Colonic mucosa (tissue), 4 donors: ENCODE measurements around the gene ZNF592. TPM values are rescaled to one million over a fixed set of nuclear protein-coding genes. Genes with fewer than 3 reads are reported as not detected.
"Not testable (repeated sequence)": the region's sequence is repeated elsewhere in the genome, so short reads cannot be mapped to it uniquely, and the experiment has no call there.

ENCODE experiments used
- DNase-seq: peaks from one replicate; pipeline ENCODE4 v3.0.0-alpha.2; 2020
- H3K27ac ChIP-seq: fragments of 200-600 bp; one replicate; pipeline ENCODE4 v1.8.0; 2021
- H3K27me3 ChIP-seq: fragments of 200-600 bp; one replicate; pipeline ENCODE4 v1.8.0; 2021
- H3K36me3 ChIP-seq: fragments of 200-600 bp; one replicate; pipeline ENCODE4 v1.8.0; 2021
- H3K4me1 ChIP-seq: fragments of 200-600 bp; one replicate; pipeline ENCODE4 v1.8.0; 2021; ENCODE audit warnings: mild to moderate bottlenecking
- H3K4me3 ChIP-seq: fragments of 200-600 bp; one replicate; pipeline ENCODE4 v1.8.0; 2021
- H3K9ac ChIP-seq, 2 donors: one replicate each; pipeline ENCODE4 v1.7.0; 2013; ENCODE audit warnings: control low read depth in 2 of 2, low read depth in 2 of 2, low read length in 2 of 2
- H3K9me3 ChIP-seq: fragments of 200-600 bp; one replicate; pipeline ENCODE4 v1.8.0; 2021
- intact Hi-C: fragments of 100-400 bp; cut with DNase I; formaldehyde crosslinking; loops from one replicate; pipeline ENCODE4 v1.14.1; 2022
- total RNA-seq, 2 donors: library from RNA; stranded (reverse); fragmentation: NEBNext Ultra II Directional in 1 of 2; extraction: Animal tissue kit (Norgen Biotek cat#: 25700) in 1 of 2; gene quantifications; one replicate each; pipeline ENCODE4 v1.2.1, GENCODE V29; 2021
- TF ChIP-seq, protein P1 (sequence below): fragments of 200-600 bp; IDR thresholded peaks from one replicate; pipeline ENCODE4 v1.8.0; 2022; ENCODE audit warnings: antibody characterized with exemption, mild to moderate bottlenecking
- donor health status: healthy.
- donor health status: DM: no; HTN: no; CAD: no.
- donor health status: DM: no; HTN: no; CAD: no.

The ZNF592 gene
- total RNA-seq, 2 donors from 2014 or later: 25.9 to 27.0 TPM

DNA sequence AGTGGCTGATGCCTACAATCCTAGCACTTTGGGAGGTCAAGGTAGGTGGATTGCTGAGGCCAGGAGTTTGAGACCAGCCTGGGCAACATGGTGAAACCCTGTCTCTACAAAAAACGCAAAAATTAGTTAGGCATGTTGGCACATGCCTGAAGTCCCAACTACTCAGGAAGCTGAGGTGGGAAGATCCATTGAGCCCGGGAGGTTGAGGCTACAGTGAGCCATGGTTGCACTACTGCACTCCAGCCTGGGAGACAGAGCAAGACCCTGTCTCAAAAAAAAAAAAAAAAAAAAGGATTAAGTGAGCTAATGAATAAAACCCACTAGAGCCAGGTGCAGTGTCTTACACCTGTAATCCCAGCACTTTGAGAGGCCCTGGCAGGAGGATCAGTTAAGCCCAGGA lies 25.8 kb upstream of the ZNF592 start:
- Histone ChIP-seq H3K9me3 (no peaks in the 10 kb centered on the region), H3K36me3 (no peaks in the 10 kb centered on the region), H3K4me1 (no peaks in the 10 kb centered on the region), H3K27ac (no peak overlapping the region), H3K27me3 (no peaks in the 10 kb centered on the region), H3K9ac (no peak overlapping the region), H3K4me3 (no peak overlapping the region)
- DNase-seq: no peak
- intact Hi-C loops: no loop called here
- TF ChIP-seq, protein P1, sequence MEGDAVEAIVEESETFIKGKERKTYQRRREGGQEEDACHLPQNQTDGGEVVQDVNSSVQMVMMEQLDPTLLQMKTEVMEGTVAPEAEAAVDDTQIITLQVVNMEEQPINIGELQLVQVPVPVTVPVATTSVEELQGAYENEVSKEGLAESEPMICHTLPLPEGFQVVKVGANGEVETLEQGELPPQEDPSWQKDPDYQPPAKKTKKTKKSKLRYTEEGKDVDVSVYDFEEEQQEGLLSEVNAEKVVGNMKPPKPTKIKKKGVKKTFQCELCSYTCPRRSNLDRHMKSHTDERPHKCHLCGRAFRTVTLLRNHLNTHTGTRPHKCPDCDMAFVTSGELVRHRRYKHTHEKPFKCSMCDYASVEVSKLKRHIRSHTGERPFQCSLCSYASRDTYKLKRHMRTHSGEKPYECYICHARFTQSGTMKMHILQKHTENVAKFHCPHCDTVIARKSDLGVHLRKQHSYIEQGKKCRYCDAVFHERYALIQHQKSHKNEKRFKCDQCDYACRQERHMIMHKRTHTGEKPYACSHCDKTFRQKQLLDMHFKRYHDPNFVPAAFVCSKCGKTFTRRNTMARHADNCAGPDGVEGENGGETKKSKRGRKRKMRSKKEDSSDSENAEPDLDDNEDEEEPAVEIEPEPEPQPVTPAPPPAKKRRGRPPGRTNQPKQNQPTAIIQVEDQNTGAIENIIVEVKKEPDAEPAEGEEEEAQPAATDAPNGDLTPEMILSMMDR: no peak

DNA sequence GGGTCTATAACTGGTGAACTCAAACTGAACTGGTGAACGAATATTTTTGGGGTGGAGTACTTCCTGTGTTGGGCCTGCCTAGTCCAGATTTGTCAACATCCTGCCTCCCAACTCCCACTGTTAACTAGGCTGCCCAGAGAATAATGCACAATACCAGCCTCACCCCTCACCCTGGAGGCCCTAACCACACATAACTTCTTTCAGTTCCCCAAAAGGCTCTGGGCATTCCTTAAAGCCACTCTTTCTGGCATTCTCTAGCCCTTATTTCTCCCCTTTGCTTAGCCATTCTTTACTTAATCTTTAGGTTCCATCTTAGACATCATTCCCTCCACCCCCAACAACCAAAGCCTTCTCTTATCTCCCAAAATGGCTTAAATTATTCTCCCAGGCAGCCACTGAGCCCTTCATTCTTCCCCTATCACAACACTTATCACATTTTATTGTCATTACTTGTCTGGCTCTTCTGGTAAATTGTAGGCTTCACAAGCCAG lies 23.3 kb upstream of the ZNF592 start:
- TF ChIP-seq, protein P1: no peak
- Histone ChIP-seq H3K27ac (no peak overlapping the region), H3K4me3 (no peak overlapping the region), H3K4me1 (no peaks in the 10 kb centered on the region), H3K9ac (no peak overlapping the region), H3K36me3 (no peaks in the 10 kb centered on the region), H3K9me3 (no peaks in the 10 kb centered on the region), H3K27me3 (no peaks in the 10 kb centered on the region)
- intact Hi-C loops: no loop called here
- no peak for DNase-seq

DNA sequence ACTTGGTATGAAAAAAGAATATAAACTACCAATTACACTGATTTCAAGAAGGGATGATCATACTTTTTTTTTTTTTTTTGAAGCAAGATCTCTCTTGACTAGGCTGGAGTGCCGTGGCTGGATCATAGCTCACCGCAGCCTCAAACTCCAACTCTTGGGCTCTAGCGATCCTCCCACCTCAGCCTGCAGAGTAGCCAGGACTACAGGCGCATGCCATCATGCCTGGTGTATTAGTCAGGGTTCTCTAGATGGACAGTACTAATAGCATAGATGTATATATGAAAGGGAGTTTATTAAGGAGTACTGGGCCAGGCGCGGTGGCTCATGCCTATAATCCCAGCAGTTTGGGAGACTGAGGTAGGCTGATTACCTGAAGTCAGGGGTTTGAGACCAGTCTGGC lies 21.0 kb upstream of the ZNF592 start:
- DNase-seq: no peak
- Histone ChIP-seq H3K27me3 (no peaks in the 10 kb centered on the region), H3K36me3 (no peaks in the 10 kb centered on the region), H3K4me1 (no peaks in the 10 kb centered on the region), H3K9ac (no peak overlapping the region), H3K27ac (no peak overlapping the region), H3K9me3 (no peaks in the 10 kb centered on the region), H3K4me3 (no peak overlapping the region)
- intact Hi-C loops: no loop called here
- TF ChIP-seq, protein P1: no peak

DNA sequence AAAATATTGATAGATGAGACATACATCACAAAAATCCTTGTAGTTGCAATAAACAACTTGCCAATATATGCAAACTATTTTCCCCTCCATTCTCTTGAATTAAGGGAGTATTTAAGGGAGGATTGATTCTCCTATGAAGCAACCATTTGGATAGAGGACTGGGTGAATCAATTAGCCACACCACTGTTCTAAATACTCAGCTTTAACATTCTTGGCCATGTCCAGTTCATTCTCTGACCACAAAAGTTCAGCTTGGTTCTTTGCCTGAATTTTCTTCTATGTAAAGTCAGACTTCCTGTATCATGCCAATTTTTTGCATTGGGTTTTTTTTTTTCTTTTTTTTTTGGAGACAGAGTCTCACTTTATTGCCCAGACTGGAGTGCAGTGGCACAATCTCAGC lies 16.6 kb upstream of the ZNF592 start:
- no peak for DNase-seq
- no peak overlapping the region for H3K27ac ChIP-seq
- no peak overlapping the region for H3K4me3 ChIP-seq
- intact Hi-C loops: no loop called here
- H3K4me1 ChIP-seq: peaks cover 7% of the 10 kb centered on the region
- TF ChIP-seq, protein P1: no peak
- no peak overlapping the region for H3K9ac ChIP-seq
- no peaks in the 10 kb centered on the region for H3K9me3 ChIP-seq
- H3K27me3 ChIP-seq: no peaks in the 10 kb centered on the region
- H3K36me3 ChIP-seq: no peaks in the 10 kb centered on the region

DNA sequence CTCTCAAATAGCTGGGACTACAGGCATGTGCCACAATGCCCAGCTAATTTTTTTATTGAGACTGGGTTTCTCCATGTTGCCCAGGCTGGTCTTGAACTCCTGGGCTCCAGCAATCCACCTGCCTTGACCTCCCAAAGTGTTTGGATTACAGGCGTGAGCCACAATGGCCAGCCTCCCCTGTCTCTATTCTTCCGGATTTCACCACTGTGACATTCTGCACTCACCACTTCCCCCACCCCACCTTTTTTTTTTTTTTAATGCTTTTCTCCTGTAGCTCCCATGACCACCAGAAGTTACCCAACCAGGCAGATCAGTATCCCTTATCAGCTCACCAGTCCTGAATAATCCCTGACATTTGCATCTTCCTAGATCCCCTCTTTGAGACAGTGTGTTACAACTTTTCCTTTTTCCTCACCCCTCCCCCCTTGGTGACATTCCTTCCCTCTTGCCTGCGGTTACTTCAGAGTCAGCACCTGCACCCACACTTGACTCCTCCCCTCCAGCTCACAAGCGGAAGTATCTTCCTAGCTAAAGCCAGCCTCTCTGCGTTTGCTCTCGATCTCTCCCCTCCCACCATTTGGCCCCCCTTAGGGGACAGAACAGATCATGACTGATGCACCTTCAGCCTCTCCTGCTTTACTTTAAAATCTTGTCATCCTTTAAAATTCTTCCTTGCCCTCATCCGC lies 13.5 kb upstream of the ZNF592 start:
- peak; percentile 91 for DNase-seq
- Histone ChIP-seq H3K27ac (peak overlapping the region; percentile 85), H3K9me3 (no peaks in the 10 kb centered on the region), H3K9ac (peak overlapping the region in 1 of 2 donors; percentile 66), H3K27me3 (no peaks in the 10 kb centered on the region), H3K36me3 (no peaks in the 10 kb centered on the region), H3K4me1 (peaks cover 7% of the 10 kb centered on the region), H3K4me3 (peak overlapping the region; percentile 19)
- TF ChIP-seq, protein P1: no peak
- intact Hi-C loops: no loop called here

DNA sequence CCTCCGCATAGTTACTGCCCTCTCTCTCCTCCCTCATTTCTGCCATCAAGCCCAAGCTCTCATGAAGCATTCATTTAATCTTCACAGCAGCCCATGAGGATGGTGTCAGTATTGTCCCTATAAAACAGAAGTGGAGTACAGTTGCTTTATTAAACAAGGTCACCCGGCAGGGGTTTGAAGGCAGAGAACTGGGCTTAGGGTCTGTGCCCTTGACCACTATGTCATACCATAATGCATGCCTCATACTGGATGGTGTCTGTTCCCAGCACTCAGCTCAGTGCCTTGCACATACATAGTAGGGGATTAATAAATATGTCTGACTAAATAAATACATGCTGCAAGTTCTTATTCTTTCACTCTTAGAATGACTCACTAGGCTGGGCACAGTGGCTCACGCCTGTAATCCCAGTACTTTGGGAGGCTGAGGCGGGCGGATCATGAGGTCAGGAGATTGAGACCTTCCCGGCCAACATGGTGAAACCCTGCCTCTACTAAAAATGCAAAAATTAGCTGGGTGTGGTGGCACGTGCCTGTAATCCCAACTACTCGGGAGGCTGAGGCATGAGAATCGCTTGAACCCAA lies 12.8 kb upstream of the ZNF592 start:
- Histone ChIP-seq H3K9ac (peak overlapping the region in 1 of 2 donors; percentile 66), H3K4me3 (peak overlapping the region; percentile 19), H3K27ac (peak overlapping the region; percentile 85)
- DNase-seq, H3K36me3 ChIP-seq, H3K9me3 ChIP-seq, intact Hi-C loops, H3K27me3 ChIP-seq, H3K4me1 ChIP-seq: not testable (repeated sequence)
